VCaP (cell line): ENCODE measurements around the gene CTH.

ENCODE experiments used
- H3K27ac ChIP-seq: fragments of 450-650 bp; 2 replicates; pipeline ENCODE4 v1.5.1; 2017
- TF ChIP-seq, protein P1 (sequence below): fragments of 450-650 bp; conservative IDR thresholded peaks from 2 replicates; pipeline ENCODE4 v1.5.1; 2017; ENCODE audit warnings: mild to moderate bottlenecking, moderate library complexity

The CTH gene

DNA sequence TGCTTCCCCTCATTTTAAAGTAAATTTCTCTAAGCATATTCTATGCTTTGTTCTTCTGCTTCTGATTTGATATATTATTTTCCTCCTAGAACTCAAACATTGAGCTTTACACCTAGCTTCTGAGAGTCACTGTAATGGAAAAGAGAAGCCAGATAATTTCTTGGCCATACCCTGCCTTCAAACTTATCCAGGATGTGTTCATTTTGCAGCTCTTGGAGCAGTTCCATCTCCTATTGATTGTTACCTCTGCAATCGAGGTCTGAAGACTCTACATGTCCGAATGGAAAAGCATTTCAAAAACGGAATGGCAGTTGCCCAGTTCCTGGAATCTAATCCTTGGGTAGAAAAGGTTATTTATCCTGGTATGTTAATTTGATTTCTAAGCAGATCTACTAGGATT, 20.8 kb downstream of the CTH start:
- TF ChIP-seq, protein P1, sequence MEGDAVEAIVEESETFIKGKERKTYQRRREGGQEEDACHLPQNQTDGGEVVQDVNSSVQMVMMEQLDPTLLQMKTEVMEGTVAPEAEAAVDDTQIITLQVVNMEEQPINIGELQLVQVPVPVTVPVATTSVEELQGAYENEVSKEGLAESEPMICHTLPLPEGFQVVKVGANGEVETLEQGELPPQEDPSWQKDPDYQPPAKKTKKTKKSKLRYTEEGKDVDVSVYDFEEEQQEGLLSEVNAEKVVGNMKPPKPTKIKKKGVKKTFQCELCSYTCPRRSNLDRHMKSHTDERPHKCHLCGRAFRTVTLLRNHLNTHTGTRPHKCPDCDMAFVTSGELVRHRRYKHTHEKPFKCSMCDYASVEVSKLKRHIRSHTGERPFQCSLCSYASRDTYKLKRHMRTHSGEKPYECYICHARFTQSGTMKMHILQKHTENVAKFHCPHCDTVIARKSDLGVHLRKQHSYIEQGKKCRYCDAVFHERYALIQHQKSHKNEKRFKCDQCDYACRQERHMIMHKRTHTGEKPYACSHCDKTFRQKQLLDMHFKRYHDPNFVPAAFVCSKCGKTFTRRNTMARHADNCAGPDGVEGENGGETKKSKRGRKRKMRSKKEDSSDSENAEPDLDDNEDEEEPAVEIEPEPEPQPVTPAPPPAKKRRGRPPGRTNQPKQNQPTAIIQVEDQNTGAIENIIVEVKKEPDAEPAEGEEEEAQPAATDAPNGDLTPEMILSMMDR = no peak

DNA sequence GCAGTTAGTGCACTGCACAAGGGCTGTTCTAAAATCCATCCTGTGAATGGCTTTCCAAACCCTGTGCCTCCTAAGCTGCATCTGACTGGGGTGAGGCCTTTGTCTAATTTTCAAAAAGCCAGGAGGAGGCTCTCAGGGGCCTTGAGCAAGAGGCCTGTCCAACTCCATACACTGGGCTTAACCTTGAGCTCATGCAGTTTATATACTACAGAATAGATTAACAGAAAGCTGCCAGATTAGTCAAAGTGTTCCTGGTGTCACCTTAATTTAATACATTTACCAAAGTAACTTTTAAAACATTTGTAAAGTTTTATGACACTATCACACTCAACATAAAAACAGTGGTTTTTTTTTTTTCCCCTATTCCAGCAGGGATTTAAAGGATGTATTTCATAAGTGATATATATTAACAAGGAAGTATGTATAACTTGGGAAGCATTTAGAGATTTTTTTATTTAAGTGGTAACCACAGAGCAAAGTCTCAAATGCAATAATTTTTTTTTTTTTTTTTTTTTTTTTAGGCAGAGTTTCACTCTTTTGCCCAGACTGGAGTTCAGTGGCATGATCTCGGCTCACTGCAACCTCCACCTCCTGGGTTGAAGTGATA, 23.3 kb downstream of the CTH start:
- TF ChIP-seq, protein P1 = no peak
- no peak overlapping the region for H3K27ac ChIP-seq

More for the DNA sequence above, 20.8 kb downstream of the CTH start:
- H3K27ac ChIP-seq = peak overlapping the region; percentile 37; the same call in 1 of the 2 replicates

DNA sequence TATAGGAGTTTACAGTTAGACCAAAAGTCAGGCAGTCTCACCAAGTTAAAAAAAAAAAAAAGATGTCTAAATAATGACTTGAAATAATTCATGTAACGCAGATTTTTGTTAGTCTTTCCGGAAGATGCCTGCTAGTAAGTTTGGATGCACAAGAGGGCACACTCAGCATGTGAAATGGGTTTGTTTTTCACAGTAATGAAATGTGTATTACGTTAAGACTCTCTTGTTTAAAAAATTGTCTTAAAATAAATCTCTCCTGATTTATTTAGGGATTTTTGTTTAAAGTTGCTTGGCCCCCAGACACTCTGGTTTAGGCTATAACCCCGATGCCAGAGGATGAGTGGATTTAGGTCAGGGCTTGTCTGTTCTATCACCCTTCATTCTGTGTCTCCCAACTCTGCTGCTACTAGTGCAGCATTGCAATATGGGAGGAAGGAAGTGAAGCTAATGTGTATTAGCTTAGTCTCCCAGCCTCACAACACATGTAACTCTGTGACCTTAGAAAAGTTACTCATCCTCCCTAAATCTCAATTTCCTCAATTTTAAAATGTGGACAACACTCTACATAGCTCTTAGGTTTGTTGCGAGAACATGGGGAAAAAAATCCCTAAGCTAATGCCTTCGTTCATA, 25.7 kb downstream of the CTH start:
- TF ChIP-seq, protein P1 = peak; percentile 44
- H3K27ac ChIP-seq = no peak overlapping the region

DNA sequence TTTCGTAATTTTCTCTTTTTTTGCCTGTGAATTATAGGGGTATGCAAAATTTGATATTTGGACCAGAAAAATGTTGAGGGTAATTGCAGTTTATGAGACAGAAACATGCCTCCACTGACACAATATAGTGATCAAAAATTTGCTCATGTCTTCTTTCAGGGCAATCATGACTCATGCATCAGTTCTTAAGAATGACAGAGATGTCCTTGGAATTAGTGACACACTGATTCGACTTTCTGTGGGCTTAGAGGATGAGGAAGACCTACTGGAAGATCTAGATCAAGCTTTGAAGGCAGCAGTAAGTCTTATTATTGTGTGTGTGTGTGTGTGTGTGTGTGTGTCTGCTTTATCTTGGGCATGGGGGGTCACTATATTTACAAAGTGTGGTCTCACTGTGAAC, 27.5 kb downstream of the CTH start:
- no peak overlapping the region for H3K27ac ChIP-seq
- TF ChIP-seq, protein P1 = no peak

DNA sequence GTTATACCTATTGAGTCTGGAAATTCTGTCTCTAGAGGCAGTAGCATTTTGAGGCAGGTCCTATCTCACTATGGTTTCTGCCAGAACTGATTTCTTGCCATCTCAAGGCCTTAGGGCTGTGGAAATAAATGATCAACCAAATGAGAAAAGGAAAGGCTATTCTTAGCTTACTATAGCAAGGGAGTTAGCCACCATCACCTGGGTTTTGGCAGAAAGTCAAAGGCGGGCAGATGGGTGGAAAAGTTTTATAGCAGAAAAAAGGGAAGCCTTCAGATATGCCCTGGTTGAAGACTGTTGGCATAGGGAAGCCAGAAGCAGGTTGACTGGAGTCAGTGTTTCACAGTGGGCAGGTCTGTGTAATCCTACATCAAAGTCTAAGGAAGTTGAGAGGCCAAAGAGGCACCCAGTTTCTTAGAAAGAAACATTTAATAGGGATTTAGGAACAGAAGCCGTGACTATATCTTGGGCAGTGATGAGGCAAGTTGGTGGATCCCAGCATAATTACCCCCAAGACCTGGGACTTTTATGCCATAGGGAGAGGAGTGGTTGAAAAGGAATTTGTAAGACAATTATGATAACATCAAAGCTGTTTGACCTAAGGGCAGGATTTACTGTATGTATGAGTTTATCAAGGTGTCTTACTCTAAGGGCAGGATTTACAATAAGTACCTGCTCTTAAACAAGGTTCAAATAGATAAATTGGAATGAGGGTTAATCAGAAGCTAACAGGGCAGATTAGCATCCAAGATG, 29.7 kb downstream of the CTH start:
- TF ChIP-seq, protein P1 = no peak
- H3K27ac ChIP-seq = no peak overlapping the region

DNA sequence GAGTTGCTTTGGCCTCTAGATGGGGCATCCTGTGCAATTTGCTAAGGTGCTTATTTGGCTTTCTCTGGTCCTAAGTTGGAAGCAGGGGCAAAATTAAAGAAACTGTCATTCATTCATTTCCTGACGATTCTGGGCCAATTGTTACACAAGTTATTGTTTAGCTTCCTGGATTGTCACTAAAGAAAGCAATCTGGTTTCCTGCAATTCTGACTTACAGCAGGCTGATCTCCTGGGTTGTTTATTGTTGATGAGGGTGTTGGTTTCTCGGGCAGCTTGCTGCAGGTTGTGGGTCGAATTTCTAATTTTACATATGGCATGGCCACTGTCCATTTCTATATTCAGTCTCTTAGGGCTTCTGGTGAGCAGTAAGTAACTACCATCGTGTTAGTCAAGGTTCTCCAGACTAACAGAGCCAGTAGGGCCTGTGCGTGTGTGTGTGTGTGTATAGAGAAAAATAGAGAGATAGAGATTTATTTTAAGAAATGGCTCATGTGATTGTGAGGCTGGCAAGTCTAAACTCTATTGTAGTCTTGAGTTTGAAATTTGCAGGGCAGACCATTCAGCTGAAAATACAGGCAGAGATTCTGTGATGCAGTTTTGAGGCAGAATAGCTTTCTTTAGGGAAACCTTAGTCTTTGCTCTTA, 30.4 kb downstream of the CTH start:
- H3K27ac ChIP-seq = no peak overlapping the region
- TF ChIP-seq, protein P1 = no peak

DNA sequence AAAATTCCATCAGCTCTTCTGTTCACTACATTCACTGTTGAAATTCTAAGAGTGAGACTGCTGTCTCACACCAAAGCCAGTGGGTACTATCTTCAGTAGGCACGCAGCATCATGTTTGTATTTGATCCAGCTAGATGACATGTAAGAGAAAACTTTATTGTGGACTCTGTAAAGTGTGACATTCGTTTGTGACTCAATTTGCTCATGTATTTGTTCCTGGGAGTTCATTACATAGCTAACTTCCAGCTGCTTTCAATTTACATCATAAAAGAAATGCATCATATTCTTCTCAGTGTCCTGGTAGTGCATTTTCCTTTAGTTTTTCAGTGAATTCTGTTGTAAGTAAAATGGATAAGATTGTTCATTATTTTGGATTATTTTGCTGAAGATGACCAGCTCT, 31.4 kb downstream of the CTH start:
- TF ChIP-seq, protein P1 = no peak
- H3K27ac ChIP-seq = no peak overlapping the region
